ENCODE data around the gene CYP26C1.

The CYP26C1 gene

DNA sequence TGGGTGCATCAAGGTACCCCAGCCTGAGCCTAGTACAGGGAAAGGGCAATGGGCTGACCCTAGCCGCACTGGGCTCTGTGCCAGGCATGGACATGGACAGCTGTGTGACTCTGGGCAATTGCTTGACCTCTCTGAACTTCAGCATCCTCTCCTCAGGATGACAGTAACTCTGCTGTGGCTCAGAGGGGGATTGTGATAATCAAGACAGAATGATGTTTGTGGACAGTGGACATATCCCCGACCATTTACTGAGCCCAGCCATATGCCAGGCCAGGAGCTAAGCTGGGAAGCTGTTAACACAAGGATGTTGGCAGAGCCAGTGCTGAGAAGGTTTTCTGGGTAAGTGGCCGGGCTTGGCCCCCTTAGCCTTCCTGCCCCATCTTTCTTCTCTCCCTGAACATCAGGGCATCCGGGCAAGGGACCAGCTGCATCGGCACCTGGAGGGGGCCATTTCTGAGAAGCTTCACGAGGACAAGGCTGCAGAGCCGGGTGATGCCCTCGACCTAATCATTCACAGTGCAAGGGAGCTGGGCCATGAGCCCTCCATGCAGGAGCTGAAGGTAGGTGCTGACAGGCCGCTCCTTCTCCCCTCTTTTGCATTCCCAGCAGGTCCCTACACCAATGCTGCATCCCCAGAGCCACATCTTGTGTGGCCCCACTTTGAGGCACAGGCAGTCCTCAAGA, 3.5 kb downstream of the CYP26C1 start:
- DNase-seq (ENCODE audit: low read depth, low spot score), result no peak

DNA sequence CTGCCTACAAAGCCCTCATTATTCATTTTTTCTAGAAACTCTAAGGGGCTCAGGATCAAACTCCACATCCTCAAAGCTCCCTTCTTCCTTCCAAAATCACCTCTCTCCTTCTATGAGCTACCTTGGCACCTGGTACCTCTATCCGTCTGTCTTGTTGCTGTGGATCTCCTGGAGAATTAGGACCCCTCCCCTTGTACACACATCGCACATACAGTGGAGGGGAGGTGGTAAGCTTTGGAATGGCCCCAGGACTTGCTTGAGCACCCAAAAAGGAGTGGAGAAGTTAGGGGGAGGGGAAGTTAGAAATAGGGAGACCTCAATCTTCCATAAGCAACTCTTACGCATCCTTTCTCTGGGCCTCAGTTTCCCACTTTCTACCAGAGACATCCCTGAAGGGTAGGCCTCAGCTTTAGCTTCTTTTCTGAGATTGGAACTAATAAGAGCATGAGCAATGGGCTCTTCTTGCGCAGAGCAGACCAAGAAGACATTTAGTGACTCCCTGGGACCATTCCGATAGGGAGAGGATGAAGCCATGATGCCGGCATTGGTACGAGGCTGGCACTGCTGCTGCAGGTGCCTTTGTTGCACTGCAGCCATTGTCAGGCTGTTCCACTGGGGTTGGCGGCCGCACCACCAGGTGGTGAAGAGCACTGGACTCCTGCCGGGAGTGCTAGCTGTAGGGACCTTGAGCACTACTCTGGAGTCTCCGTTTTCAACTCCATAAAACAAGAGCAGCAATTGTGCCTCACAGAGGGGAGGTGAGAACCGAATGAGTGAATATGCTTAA, 4.5 kb downstream of the CYP26C1 start:
- DNase-seq (ENCODE audit: low read depth, low spot score), result no peak

DNA sequence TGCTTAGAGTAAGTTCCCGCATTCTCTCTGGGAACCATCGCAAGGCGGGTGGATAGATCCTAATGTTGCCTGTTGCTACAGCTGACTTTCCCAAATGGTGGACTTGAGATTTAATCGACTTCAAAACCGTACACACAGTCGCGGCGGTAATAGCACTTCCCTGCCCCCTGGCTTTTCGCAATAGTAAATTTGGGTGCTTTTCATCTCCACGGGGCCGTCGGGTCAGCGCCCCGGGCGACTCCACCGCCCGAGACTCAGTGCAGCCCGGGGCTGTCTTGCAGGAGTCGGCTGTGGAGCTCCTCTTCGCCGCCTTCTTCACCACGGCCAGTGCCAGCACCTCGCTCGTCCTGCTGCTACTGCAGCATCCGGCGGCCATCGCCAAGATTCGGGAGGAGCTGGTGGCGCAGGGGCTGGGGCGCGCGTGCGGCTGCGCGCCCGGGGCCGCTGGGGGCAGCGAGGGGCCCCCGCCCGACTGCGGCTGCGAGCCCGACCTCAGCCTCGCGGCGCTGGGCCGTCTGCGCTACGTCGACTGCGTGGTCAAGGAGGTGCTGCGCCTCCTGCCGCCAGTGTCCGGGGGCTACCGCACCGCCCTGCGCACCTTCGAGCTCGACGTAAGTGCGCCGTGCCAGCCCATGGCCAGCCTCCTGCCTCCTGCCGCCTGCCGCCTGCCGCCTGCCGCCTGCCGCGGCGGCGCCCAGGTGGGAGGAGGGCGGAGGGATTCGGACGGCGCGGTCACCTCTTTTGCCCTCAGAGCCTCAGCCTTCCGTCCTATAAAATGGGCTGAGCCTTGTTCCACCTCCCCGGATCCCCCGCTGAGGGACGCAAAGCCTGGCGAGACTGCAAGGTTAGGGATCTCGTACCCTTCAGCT, 5.3 kb downstream of the CYP26C1 start:
- no peak for DNase-seq (ENCODE audit: low read depth, low spot score)

DNA sequence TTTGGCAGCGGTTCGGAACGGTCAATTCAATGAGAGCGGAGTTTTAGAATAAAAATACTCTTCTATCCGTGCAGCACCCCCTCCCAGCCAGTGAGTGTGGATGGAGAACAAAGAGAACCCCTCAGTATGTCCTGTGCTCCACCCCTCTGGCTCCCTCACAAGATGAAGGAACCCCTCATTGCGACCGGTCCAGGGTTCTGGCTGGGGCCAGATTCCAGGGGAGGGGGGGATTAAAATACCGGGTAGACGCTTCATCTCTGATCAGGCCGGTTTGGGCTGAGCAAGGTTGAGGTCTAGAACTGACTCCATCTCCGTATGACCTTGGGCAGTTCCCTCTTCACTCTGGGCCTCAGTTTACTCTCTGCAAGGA, 5.9 kb downstream of the CYP26C1 start:
- DNase-seq (ENCODE audit: low read depth, low spot score), result no peak

DNA sequence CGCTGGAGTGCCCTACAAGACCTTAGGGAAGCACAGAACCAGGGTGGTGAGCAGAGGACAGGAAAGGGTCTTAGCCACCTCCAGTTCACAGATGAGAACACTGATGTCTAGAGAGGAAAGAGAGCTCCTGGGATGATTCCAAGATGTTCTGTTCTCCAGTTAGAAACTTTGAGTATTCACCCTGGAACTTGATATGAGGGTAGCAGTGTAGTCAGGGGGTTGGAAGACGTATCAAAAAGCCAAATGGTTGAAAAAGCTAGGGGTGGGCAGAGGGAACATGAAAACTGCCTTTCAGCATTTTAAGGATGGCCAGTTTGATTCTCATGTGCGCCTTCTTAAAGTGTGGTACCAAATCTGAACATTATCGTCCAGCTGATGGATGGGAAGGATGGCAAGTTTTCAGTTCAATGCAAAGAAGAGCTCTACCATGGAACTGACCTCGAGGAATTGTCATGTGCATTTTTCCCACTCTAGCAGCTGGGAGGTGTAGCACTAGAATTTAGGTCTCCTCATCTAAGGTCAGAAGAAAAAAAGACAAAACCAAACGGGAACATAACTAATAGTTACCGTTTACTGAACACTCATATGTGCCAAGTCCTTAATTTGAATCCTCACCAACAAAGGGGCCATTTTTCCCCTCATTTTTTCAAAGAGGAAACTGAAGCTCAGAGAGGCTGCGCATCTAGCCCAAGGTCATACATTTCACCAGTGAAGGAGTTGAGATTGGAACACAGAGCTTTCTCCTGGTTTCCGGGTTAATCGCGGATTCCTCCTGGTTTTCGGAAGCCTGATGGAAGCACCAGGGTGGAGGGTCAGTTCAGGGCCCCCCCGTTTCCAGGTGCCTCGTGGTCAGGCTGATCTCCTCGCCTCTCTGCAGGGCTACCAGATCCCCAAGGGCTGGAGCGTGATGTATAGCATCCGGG, 7.1 kb downstream of the CYP26C1 start:
- DNase-seq (ENCODE audit: low read depth, low spot score), result no peak

DNA sequence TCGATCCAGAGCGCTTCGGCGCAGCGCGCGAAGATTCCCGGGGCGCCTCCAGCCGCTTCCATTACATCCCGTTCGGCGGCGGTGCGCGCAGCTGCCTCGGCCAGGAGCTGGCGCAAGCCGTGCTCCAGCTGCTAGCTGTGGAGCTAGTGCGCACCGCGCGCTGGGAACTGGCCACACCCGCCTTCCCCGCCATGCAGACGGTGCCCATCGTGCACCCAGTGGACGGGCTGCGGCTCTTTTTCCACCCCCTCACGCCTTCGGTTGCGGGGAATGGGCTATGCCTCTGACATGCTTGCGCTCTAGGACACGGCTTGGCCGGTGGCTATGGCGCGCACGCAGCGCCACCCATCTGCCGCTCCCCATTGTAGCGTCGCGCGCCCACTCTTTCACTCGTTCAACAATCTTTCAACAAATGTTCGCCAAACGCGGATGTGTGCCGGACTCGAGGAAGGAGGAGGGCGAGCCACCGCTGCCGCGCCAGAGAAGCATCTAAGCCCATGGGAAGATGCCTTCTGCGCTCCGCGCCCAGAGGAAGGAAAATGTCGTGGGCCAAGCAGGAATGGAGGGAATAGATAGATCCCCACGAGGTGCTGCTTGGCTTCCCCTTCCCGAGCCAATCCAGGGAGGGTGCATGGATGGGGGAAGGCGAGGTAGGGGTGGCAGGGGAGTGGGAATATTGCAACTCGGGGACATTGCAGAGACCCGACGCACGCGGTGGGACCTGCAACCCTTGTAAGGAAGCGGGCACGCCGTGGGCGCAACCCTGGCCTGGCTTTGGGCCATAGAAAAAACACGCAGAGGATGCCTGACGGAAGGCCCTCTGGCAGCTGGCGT, 8.0 kb downstream of the CYP26C1 start:
- DNase-seq (ENCODE audit: low read depth, low spot score), result no peak

DNA sequence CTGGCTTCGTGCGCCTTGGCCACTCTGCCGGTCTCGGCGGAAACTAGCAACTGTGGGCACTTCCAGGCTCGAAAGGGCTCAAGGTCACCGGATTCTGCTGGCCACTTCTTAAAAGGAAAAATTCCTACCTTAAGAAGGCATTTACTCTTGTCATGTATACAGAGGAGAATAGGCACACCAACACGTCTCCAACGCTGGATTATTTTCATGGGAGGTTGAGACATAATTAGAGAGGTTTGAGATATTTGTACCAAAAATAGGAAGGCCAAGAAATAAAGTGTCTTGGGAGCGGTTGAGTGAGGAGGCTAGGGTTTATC, 8.6 kb downstream of the CYP26C1 start:
- DNase-seq (ENCODE audit: low read depth, low spot score), result no peak

DNA sequence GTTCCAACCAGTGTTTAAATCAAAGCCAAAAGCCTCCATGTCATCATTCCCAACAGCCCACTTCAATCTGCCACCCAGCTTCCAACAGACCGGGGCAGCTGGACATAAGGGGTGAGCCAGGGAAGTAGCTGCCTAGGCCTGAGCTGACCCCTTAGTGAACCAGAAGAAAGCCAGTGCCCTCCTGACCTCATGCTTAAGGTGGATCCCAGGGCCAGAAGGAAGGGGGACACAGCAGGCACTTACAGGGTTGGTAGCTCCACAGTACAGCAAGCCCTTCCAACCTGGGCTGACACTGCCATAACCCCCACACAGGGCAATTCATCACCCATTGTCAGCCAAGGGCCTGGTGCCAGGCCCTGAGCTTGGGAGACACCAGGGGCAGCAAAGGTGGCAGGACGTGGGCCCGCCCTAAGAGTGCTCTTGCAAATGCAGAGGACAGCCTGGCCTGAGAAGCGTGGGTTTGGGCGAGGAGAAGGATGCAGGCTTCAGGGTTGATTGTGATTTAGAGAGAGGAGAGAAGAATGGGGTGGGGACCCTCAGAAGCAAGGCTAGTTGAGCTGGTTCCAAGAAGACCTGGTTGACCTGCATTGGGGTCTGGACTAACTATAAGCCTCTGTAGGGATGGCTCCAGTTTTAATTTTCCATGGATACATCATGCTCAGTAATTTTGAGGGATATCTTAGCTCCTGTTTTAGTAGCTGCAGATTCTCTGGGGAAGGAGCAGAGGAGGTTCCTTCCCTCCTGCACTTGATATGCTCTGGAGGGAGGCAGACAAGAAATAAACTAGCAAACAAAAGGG, 10.0 kb downstream of the CYP26C1 start:
- no peak for DNase-seq (ENCODE audit: low read depth, low spot score)

DNA sequence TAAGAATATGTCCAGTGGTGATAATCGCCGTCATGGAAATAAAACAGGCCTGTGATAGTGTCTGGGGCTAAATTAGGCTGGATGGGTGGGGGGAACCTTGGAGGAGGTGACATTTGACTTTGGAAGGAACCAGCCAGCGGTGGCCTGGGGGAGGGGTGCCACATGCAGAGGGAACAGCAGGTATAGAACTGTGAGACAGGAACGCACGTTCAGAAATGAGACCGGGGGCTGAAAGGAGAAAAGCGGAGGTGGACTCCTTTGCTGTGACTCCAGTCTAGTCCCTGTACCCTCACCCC, 10.5 kb downstream of the CYP26C1 start:
- DNase-seq (ENCODE audit: low read depth, low spot score), result no peak

DNA sequence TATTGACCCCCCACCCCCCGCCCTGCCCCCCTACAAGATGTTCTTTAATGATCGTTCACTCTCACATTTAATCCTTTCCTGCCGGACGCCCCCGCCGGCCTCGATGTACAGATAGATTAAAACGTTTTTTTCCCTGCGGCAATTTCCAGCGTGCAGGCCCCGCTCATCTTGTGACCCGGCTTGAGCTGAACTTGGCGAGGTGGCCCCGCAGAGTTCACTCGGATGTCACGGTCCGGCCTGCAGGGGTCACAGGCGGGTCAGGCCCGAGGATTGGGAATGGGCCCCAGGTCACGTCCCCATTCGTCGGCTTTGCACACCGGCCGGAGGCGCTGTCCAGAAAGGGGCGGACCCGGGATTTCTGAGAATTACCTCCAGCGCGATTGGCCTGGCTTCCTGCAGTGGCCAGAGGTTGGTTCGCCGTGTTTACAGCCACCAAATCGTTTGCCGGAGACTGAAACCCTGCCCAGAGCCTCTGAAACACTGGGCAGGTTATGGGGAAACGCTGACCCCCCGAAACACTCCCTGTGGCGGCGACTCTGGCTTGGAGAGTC, 11.2 kb downstream of the CYP26C1 start:
- DNase-seq (ENCODE audit: low read depth, low spot score), result no peak

DNA sequence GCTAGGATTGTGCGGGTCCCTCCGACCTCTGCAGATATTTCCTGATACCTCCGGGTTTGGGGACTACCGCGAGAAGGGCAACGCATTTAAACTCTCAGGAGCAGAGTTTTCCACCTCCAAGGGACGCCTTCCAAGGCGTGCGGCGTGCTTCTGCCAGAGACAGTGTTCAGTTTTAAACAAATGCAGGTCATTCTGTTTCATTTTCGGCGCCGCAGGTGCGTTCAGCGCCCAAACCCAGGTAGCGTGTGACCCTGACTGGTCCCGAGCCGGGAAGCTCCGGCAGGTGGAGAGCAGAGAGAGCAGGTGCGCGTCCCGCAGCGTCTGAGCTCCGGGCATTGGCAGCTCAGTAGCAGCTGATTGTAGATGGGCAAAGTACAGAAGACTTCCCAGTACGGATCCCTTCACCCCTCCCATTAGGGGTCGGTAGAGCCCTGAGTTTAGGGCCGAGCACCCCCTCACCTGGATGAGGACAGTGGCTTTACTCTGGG, 11.7 kb downstream of the CYP26C1 start:
- no peak for DNase-seq (ENCODE audit: low read depth, low spot score)

DNA sequence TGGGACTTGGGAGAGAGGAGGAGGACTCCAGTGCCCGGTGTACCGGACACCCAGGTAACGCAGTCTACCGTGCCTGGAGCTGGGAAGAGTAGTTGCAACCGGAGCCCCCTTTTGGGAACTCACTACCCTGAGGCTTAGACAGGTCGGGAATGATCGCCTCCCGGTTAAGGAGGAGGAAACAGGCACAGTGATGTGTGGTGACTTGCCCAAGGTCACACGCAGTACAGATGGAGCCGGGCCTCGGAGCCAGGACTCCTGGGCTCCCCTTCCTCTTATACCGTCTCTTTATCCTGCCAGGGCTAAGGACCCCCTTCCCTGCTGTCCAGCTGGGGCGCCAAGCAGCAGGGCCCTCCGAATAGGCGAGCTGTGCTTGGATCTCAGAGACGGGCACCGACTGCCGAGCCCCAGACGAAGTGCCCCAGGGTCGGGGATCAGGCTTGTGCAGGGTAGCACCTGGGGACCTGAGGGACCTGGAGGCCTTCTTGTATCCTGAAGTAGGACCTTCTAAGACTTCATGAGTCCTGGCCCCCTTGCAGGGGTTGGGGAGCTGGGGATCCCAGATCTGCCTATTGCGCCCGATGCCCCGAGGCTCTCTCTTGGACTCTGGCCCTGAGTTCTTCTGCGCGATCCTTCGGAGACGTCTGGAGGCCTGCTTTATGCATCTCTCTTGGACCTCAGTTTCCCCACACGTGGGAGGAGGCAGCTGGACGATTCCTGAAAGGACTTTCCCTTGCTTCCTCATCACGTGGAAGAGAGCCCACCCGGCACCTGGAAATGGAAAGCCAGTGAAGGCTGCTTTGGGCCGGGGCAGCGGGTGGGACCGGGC, 12.3 kb downstream of the CYP26C1 start:
- no peak for DNase-seq (ENCODE audit: low read depth, low spot score)

DNA sequence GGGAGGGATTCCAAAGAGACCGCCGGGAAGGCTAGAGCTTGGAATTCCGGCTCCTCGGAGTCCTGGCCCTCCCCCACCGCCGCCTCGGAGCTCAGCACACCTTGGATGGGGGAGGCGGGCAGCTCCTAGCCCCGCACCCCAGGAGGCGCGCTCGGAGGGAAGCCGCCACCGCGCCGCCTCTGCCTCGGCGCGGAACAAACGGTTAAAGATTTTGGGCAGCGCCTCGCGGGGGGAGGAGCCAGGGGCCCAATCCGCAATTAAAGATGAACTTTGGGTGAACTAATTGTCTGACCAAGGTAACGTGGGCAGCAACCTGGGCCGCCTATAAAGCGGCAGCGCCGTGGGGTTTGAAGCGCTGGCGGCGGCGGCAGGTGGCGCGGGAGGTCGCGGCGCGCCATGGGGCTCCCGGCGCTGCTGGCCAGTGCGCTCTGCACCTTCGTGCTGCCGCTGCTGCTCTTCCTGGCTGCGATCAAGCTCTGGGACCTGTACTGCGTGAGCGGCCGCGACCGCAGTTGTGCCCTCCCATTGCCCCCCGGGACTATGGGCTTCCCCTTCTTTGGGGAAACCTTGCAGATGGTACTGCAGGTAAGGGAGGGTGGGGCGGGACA, 13.0 kb downstream of the CYP26C1 start, which contains the start of gene CYP26A1:
Gene CYP26A1, plus strand, starts transcription at position 355 of the 608 bp plus-strand sequence. Its CDS starts 42 bp downstream, at position 397.
- DNase-seq (ENCODE audit: low read depth, low spot score), result no peak

DNA sequence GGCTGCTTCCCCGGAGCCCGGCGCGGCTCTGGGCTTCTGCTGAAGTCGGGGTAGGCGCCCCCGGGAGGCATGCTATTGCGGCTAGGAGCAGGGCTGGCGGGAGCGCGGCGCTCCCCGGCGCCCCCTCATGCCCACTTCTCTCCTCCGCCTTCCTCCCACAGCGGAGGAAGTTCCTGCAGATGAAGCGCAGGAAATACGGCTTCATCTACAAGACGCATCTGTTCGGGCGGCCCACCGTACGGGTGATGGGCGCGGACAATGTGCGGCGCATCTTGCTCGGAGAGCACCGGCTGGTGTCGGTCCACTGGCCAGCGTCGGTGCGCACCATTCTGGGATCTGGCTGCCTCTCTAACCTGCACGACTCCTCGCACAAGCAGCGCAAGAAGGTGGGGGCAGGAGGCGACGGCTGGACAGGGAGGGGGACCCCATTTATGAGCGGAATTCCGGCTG, 13.6 kb downstream of the CYP26C1 start:
- no peak for DNase-seq (ENCODE audit: low read depth, low spot score)

DNA sequence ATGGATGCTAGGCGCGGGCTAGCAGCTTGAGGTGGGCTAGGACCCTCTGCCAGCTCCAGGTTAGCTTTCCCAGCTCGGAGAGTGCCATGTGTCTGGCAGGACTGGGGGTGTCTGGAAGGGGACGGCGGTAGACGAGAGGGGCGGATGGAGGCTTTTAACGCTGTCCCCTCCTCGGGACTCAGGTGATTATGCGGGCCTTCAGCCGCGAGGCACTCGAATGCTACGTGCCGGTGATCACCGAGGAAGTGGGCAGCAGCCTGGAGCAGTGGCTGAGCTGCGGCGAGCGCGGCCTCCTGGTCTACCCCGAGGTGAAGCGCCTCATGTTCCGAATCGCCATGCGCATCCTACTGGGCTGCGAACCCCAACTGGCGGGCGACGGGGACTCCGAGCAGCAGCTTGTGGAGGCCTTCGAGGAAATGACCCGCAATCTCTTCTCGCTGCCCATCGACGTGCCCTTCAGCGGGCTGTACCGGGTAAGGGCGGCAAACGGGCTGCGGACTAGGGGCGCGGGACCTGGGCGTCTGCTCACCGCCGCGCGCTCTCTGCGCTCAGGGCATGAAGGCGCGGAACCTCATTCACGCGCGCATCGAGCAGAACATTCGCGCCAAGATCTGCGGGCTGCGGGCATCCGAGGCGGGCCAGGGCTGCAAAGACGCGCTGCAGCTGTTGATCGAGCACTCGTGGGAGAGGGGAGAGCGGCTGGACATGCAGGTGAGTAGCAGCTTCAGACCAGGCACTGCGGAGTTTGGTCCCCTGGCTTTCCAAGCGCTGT, 14.2 kb downstream of the CYP26C1 start:
- DNase-seq (ENCODE audit: low read depth, low spot score), result no peak

DNA sequence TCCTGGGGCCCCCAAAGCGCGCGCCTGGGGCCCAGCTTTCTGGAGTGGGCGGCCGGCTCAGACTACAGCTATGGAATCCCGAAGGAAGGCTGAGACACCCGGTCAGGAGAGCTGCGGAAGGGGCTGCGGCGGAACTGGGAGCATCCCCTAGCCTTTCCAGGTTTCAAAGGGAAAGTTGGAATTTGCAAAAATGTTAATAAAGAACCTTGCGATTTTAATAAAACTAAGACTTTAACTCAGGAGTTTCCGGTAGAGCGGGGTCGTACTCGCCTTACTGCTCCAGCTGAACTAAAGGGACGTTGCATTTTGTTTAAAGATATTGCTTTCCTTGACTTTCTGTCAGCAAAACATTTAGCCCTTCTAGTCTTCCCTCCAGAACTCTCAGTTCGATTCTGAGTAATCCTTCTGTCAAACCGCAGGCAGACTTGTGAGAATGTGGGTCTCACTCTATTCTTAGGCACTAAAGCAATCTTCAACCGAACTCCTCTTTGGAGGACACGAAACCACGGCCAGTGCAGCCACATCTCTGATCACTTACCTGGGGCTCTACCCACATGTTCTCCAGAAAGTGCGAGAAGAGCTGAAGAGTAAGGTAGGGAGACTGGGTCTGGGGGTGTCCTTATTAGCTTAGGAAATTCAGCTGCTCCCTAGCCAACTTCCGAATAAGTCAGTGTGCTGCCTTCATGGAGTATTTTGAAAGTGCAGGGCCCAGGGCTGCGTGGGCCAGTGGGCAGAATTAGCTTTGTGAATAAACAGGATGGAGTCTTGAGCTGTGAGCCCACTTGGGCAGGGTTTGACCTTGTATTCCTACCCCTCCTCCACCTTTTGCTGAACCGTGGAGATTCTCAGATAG, 15.0 kb downstream of the CYP26C1 start:
- no peak for DNase-seq (ENCODE audit: low read depth, low spot score)
